Right cardiac atrium (tissue), 5 donors: ENCODE results near the gene ZBTB7B. TPM values are rescaled to one million over a fixed set of nuclear protein-coding genes. Genes with fewer than 3 reads are reported as not detected.

Experiments used
- ATAC-seq, 2 donors: fragments of 200-7000 bp; cut with Tn5 transposase; one replicate each; pipeline versions ENCODE4 v1.8.0 to v1.9.1; 2020; ENCODE audit warnings: moderate library complexity in 2 of 2, mild to moderate bottlenecking in 1 of 2
- DNase-seq, 3 donors: peaks; one replicate each; pipeline ENCODE4 v3.0.0-alpha.2; 2020
- H3K27ac ChIP-seq: one replicate; pipeline ENCODE4 v1.5.1; 2013; ENCODE audit warnings: mild to moderate bottlenecking, low read length, control low read depth, moderate library complexity
- H3K27me3 ChIP-seq: one replicate; pipeline ENCODE4 v1.6.1; 2013; ENCODE audit not compliant: control insufficient read depth, insufficient read depth
- H3K4me1 ChIP-seq: one replicate; pipeline ENCODE4 v1.6.1; 2013; ENCODE audit warnings: low read length; ENCODE audit not compliant: control insufficient read depth, insufficient read depth
- H3K4me3 ChIP-seq: one replicate; pipeline ENCODE4 v1.5.1; 2013; ENCODE audit warnings: low read length, control low read depth
- H3K9me3 ChIP-seq: one replicate; pipeline ENCODE4 v1.6.1; 2013; ENCODE audit warnings: low read length; ENCODE audit not compliant: control insufficient read depth
- WGBS: extraction: QIAGEN DNeasy Blood & Tissue Kit; methylation state at CpG from one replicate; pipeline ENCODE4 v1.1.7; 2013; 5-methylcytosine and 5-hydroxymethylcytosine counted together
- intact Hi-C, 4 donors: fragments of 100-400 bp; cut with DNase I; formaldehyde crosslinking; loops; one replicate each; pipeline versions ENCODE4 v1.11.0 to v1.14.0; 2022 to 2023
- polyA plus RNA-seq: library from polyadenylated mRNA; stranded (reverse); fragments of 200-250 nt; gene quantifications from one replicate; pipeline ENCODE4 v1.2.3, GENCODE V29; 2013
- total RNA-seq, 4 donors: library from RNA; stranded (reverse); fragmentation: NEBNext Ultra II Directional; extraction: Animal tissue kit (Norgen Biotek cat#: 25700); gene quantifications; one replicate each; pipeline ENCODE4 v1.2.1, GENCODE V29; 2021
- donor health status: healthy with polysubstance abuse.
- donor health status: DM: no; HTN: yes; CAD: no.
- donor health status: DM: no; HTN: no; CAD: no.
- donor health status: DM: no; HTN: yes; CAD: no; lungs with severe emphysema.
- donor health status: DM: yes; HTN: yes; CAD: no.

Gene ZBTB7B
- total and polyA plus RNA-seq, 5 donors, result 40.3 to 66.6 (median 50.7) TPM

- no peak for ATAC-seq
- Histone ChIP-seq H3K4me1 (peaks cover 15% of the 10 kb centered on the region), H3K27me3 (no peaks in the 10 kb centered on the region), H3K4me3 (no peak overlapping the region), H3K9me3 (no peaks in the 10 kb centered on the region), H3K27ac (peak overlapping the region; percentile 25)
- no peak for DNase-seq
- intact Hi-C loops, result loop anchor here in 1 of 4 donors (10.0 kb wide), 1 partner anchor 47 kb away; no protein-coding TSS in a partner anchor
- whole genome bisulfite sequencing, result 72% methylated on average over 5 of the region's 5 CpGs
Observed at GRCh38 chr1:154967331-154967950, 35.2 kb upstream of the ZBTB7B start.

GRCh38 chr1:154968731-154969130 lies 33.9 kb upstream of the ZBTB7B start:
- Histone ChIP-seq H3K27me3 (no peaks in the 10 kb centered on the region), H3K4me1 (peaks cover 17% of the 10 kb centered on the region), H3K27ac (no peak overlapping the region), H3K9me3 (no peaks in the 10 kb centered on the region), H3K4me3 (no peak overlapping the region)
- peak in 1 of 3 donors; percentile 37 for DNase-seq
- ATAC-seq, result no peak
- WGBS, result 85% methylated on average over 3 of the region's 3 CpGs
- intact Hi-C loops, result loop anchor here in 1 of 4 donors (10.0 kb wide), 1 partner anchor 46 kb away; no protein-coding TSS in a partner anchor

- no peak for ATAC-seq
- H3K9me3 ChIP-seq, result no peaks in the 10 kb centered on the region
- WGBS, result 40% methylated on average over 5 of the region's 5 CpGs
- no peak overlapping the region for H3K27ac ChIP-seq
- DNase-seq, result peak in 1 of 3 donors; percentile 14
- no peak overlapping the region for H3K4me3 ChIP-seq
- intact Hi-C loops, result loop anchor here in 1 of 4 donors (10.0 kb wide), 1 partner anchor 46 kb away; no protein-coding TSS in a partner anchor
- H3K27me3 ChIP-seq, result no peaks in the 10 kb centered on the region
- H3K4me1 ChIP-seq, result peaks cover 17% of the 10 kb centered on the region
Observed at GRCh38 chr1:154969246-154969645, 33.4 kb upstream of the ZBTB7B start.

- Histone ChIP-seq H3K9me3 (no peaks in the 10 kb centered on the region), H3K4me1 (peaks cover 17% of the 10 kb centered on the region), H3K27ac (peak overlapping the region; percentile 90), H3K27me3 (no peaks in the 10 kb centered on the region), H3K4me3 (peak overlapping the region; percentile 36)
- no peak for ATAC-seq
- WGBS, result 20% methylated on average over 22 of the region's 22 CpGs
- intact Hi-C loops, result loop anchor here in 2 of 4 donors (10.0 kb wide), 2 partner anchors 45 to 95 kb away; partner anchors contain the start of gene EFNA4 (in 1 of the 2)
- DNase-seq, result peak; percentile 54 to 78 (median 77)
Observed at GRCh38 chr1:154969860-154970452, 32.6 kb upstream of the ZBTB7B start.

GRCh38 chr1:154970631-154971340 lies 31.8 kb upstream of the ZBTB7B start, which contains the start of gene SHC1:
Gene SHC1, minus strand, starts transcription at chr1:154970747. Its CDS starts 221 bp downstream, at chr1:154970526.
- Histone ChIP-seq H3K9me3 (no peaks in the 10 kb centered on the region), H3K27me3 (no peaks in the 10 kb centered on the region), H3K27ac (peak within 1 kb of the TSS; percentile 90), H3K4me3 (peak within 1 kb of the TSS; percentile 36), H3K4me1 (peaks cover 17% of the 10 kb centered on the region)
- 7% methylated on average over 15 of the region's 15 CpGs for WGBS
- intact Hi-C loops, result loop anchor here in 1 of 4 donors (10.0 kb wide), 1 partner anchor 94 kb away; the partner anchor contains the start of gene EFNA4
- peak; percentile 72 to 78 for ATAC-seq
- peak; percentile 97 to 98 (median 97) for DNase-seq

- no peaks in the 10 kb centered on the region for H3K27me3 ChIP-seq
- ATAC-seq, result no peak
- DNase-seq, result peak in 1 of 3 donors; percentile 60
- WGBS, result 35% methylated on average over 10 of the region's 10 CpGs
- no peak overlapping the region for H3K4me3 ChIP-seq
- no peaks in the 10 kb centered on the region for H3K9me3 ChIP-seq
- peak overlapping the region; percentile 90 for H3K27ac ChIP-seq
- H3K4me1 ChIP-seq, result peaks cover 17% of the 10 kb centered on the region
- intact Hi-C loops, result loop anchor here in 1 of 4 donors (10.0 kb wide), 1 partner anchor 93 kb away; the partner anchor contains the start of gene EFNA4
Observed at GRCh38 chr1:154971341-154971998, 31.1 kb upstream of the ZBTB7B start.

- Histone ChIP-seq H3K27ac (peak overlapping the region; percentile 99), H3K4me1 (peaks cover 17% of the 10 kb centered on the region), H3K27me3 (no peaks in the 10 kb centered on the region), H3K9me3 (no peaks in the 10 kb centered on the region), H3K4me3 (no peak overlapping the region)
- ATAC-seq (no peak), DNase-seq (no peak)
- 40% methylated on average over 3 of the region's 3 CpGs for whole genome bisulfite sequencing
- intact Hi-C loops, result loop anchor here in 1 of 4 donors (10.0 kb wide), 1 partner anchor 93 kb away; the partner anchor contains the start of gene EFNA4
Observed at GRCh38 chr1:154972213-154972516, 30.4 kb upstream of the ZBTB7B start.

GRCh38 chr1:154972517-154973343 lies 29.9 kb upstream of the ZBTB7B start:
- peak; percentile 80 to 88 (median 81) for DNase-seq
- no peaks in the 10 kb centered on the region for H3K27me3 ChIP-seq
- intact Hi-C loops, result loop anchor here in 1 of 4 donors (10.0 kb wide), 1 partner anchor 92 kb away; the partner anchor contains the start of gene EFNA4
- no peaks in the 10 kb centered on the region for H3K9me3 ChIP-seq
- H3K4me3 ChIP-seq, result peak overlapping the region; percentile 21
- H3K4me1 ChIP-seq, result peaks cover 17% of the 10 kb centered on the region
- peak in 1 of 2 donors; percentile 28 for ATAC-seq
- H3K27ac ChIP-seq, result peak overlapping the region; percentile 99
- 14% methylated on average over 18 of the region's 18 CpGs for WGBS

- WGBS, result 5% methylated on average over 37 of the region's 37 CpGs
- intact Hi-C loops, result loop anchor here in 1 of 4 donors (10.0 kb wide), 1 partner anchor 91 kb away; the partner anchor contains the start of gene EFNA4
Observed at GRCh38 chr1:154973344-154974101, 29.1 kb upstream of the ZBTB7B start.

More at GRCh38 chr1:154973344-154974101, 29.1 kb upstream of the ZBTB7B start:
- Histone ChIP-seq H3K4me1 (peaks cover 17% of the 10 kb centered on the region), H3K27ac (peak overlapping the region; percentile 99), H3K4me3 (peak overlapping the region; percentile 63), H3K27me3 (no peaks in the 10 kb centered on the region), H3K9me3 (no peaks in the 10 kb centered on the region)
- DNase-seq (peak; percentile 98), ATAC-seq (peak; percentile 46 to 63)
